HG02943 (cell line): ENCODE measurements around the gene TP53I13.

Experiments
- ATAC-seq: cut with Tn5 transposase; IDR thresholded peaks from one replicate; pipeline ENCODE4 v1.9.1; 2021; ENCODE audit warnings: mild to moderate bottlenecking, low read depth, moderate library complexity; ENCODE audit not compliant: unreplicated experiment

Gene TP53I13

GRCh38 chr17:29591146-29591736 lies 22.7 kb downstream of the TP53I13 start:
- ATAC-seq: no peak

GRCh38 chr17:29591737-29592608 lies 23.5 kb downstream of the TP53I13 start:
- no peak for ATAC-seq

- no peak for ATAC-seq
These were observed 24.5 kb downstream of the TP53I13 start, which contains the start of gene ANKRD13B for GRCh38 chr17:29592850-29593551. Gene ANKRD13B, plus strand, starts transcription at chr17:29593132. Its CDS starts 490 bp downstream, at chr17:29593622.

DNA sequence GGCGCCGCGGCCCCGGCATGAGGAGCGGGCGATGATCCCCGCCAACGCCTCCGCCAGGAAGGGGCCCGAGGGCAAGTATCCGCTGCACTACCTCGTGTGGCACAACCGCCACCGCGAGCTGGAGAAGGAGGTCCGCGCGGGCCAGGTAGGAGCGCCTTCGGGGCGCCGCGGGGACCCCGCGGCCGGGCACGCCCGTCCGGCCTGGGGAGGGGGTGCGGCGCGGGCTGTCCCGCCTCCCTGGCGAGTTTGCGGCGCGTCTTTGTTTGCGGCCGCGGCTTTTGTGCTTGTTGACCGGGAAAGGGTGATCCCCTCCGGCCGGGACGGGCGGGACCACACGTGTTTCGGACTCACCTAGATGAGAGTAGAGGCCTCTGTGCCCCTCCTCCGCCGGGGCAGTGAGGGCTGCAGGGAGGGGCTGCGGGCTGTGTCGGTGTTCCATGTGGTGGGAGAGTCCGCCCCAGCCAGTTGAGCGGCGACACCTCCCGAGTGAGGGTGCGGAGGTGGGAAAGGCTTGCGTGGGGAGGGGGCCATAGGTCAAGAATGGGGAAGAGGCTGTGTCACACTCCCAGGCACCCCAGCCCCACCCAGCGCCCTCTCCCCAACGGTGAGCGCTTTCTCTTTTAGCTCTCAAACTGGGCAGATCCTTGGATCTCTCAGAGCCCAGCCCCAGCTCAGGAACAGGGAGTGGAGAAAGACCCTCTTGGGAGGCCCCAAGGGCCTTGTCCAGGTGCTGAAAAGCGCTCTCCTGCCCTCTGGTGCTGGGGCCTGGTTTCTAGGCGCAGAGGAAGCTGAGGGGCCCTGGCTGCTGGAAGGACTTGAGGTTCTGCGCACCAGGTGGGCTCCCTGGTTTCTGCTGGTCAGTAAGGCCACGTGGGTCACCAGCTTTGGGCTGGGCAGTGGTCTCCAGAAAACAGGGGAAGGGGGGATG lies 25.4 kb downstream of the TP53I13 start:
- no peak for ATAC-seq

GRCh38 chr17:29594519-29595090 lies 26.1 kb downstream of the TP53I13 start:
- no peak for ATAC-seq

GRCh38 chr17:29595107-29595942 lies 26.8 kb downstream of the TP53I13 start:
- ATAC-seq: no peak

- no peak for ATAC-seq
These were observed 27.7 kb downstream of the TP53I13 start for GRCh38 chr17:29595943-29596774.

DNA sequence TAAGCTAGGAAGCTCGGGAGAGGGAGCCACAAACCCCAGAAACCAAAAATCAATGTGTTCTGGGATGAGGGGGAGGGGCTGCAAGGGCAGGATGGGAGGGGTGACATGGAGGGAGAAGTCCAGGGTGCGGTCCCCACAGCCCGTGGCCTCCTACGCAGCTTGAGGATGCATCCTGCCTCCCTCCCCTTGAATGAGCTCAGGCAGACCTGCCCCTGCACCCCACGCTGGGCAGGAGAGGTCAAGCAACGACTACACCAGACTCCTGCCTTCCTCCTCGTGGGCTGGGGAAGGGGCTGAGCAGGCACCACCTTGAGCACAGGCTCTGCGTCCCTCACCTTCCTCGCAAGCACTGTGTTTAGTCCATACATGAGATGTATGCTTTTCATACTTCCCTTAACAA lies 28.3 kb downstream of the TP53I13 start:
- ATAC-seq: no peak

DNA sequence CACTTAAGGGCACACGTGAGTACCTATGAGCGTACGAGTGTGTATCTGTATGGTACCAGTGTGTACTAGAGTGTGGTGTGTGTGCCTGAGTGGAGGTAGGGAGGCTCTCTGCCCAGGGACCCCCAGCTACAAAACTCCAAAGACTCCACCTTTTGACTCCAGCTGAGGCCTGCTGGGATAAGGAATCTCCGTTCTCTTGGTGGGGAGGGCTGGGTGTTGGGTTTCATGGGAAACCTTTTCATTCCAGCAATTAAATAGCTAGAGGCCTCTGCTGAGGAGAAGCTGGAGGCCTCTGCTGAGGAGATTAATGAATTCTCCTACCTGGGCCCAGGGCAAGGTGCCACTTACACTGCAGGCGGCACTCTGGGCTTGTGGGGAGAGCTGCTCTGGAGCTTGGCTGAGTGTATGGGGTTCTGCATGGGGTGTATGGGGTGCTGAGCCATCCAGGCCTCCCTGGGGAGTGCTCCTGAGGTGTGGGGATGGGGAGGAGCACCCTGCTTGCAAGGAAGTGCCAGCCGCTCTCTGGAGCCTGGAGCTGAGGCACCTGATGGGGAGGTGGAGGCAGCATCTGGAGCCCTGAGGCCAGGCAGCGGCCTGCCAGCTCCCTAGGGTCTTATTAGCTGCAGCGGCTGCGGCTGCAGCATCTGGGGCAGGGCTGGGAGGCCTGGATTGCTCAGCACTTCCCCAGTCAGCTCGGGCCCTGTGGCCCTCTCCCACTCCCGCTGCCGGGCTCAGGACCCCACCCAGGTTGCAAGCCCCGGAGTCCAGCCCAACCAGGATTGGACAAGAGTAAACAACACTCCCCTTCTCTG lies 29.1 kb downstream of the TP53I13 start:
- ATAC-seq: no peak

- ATAC-seq: no peak
These were observed 34.7 kb downstream of the TP53I13 start for GRCh38 chr17:29603109-29603674.

DNA sequence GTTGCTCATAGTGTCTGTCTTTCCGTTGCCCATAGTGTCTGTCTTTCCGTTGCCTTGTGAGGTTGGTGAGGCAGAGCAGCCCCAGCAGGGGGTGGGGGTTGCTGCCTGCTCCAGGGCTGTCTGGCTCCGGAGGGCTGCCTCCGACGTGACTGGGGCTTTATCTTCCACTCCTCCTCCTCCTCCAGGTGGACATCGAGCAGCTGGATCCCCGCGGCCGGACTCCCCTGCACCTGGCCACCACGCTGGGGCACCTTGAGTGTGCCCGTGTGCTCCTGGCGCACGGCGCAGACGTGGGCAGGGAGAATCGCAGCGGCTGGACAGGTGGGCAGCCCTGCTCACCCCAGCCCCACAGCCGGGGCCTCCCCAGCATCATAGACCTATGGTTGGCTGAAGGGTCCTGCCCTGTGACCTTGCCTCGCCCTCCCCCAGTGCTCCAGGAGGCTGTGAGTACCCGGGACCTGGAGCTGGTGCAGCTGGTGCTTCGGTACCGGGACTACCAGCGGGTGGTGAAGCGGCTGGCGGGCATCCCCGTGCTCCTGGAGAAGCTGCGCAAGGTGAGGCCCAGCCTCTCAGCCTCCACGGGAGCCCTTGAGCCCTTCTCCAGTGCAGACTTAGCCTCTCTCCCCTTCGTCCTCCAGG lies 39.2 kb downstream of the TP53I13 start:
- no peak for ATAC-seq

DNA sequence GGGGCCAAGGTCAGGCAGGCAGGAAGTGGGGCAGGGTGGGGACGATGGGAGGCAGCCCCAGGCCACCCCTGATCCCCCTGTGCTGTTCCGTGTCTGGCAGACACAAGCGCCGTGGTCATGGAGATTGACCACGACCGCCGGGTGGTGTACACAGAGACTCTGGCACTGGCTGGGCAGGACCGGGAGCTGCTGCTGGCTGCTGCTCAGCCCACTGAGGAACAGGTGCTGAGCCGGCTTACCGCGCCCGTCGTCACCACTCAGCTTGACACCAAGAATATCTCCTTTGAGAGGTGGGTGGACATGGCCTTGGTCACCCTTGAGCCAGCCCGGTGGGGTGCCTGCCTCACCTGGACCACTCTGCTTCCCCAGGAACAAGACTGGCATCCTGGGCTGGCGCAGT lies 40.5 kb downstream of the TP53I13 start:
- ATAC-seq: no peak

DNA sequence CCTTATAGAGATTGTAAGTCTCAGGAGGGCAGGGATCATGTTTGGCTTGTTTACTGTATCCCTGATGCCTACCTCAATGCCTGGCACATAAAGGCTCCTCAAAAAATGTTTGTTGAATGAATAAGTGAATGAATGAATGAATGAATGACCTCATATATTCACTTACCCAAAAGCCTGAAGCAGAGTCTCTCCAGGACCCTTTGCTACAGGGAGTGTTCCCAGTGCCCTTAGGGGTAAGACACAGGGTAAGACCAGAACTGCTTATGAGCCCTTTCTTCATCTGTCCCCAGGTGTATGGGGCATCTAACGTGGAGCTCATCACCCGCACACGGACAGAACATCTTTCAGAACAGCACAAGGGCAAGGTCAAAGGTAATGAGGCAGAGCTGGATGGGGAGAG lies 41.9 kb downstream of the TP53I13 start:
- no peak for ATAC-seq

DNA sequence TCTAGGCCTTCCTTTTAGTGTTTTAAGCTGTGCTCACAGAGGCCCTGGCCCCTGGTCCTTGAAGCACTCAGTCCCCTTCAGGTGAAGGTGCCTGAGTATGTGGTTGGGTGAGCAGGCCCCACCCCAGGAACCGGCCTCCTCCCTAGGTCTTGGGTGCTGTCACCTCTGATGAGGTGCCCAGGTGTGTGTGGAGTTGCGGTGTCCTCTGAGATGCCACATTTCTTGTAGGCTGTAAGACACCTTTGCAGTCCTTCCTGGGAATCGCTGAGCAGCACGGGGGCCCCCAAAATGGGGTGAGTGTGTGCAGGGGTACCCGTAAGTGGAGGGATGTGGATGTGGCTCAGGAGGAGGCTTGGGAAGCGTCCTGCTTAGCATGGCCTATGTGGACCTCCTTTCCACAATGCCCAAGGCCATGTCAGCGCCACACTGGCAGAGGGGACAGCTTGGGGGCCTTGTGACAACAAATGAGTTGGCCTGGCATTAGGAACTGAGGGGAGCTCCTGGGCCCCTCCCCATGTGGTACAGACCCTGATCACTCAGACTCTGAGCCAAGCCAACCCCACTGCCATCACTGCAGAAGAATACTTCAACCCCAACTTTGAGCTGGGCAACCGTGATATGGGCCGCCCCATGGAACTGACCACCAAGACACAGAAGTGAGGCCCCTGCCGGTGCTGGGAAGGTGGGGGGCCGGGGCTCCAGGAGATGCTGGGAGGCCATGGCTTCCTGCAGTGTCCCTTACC lies 43.0 kb downstream of the TP53I13 start:
- ATAC-seq: no peak

- no peak for ATAC-seq
These were observed 43.5 kb downstream of the TP53I13 start for GRCh38 chr17:29612094-29612403.
